ENCODE measurements around the gene RAB11FIP4.

RAB11FIP4 gene

GRCh38 chr17:31413081-31413799 lies 21.8 kb downstream of the RAB11FIP4 start:
- no peak overlapping the region for H3K9ac ChIP-seq (ENCODE audit: low read length)
- no peak overlapping the region for H3K27ac ChIP-seq (ENCODE audit: low read depth, low read length)
- no peak overlapping the region for H3K4me2 ChIP-seq (ENCODE audit: low read depth, low read length, poor library complexity, severe bottlenecking)
- H3K9me2 ChIP-seq (replicated peaks; ENCODE audit: insufficient read depth, low read length): no peaks in the 10 kb centered on the region
- H3K9me3 ChIP-seq (ENCODE audit: insufficient read depth, low read length): no peaks in the 10 kb centered on the region
- no peak overlapping the region for H2AFZ ChIP-seq (ENCODE audit: low read depth, low read length, severe bottlenecking)
- H3K4me3 ChIP-seq (ENCODE audit: insufficient read depth, low read length, poor library complexity, severe bottlenecking): no peak overlapping the region
- H4K20me1 ChIP-seq (ENCODE audit: low read depth, low read length): no peaks in the 10 kb centered on the region
- no peaks in the 10 kb centered on the region for H3F3A ChIP-seq (ENCODE audit: insufficient read depth)
- H3K36me3 ChIP-seq (ENCODE audit: low read length): no peaks in the 10 kb centered on the region
- H3K27me3 ChIP-seq (ENCODE audit: low read length): no peaks in the 10 kb centered on the region
- H3K79me2 ChIP-seq (ENCODE audit: insufficient read depth, low read length): no peaks in the 10 kb centered on the region
- no peak for TF ChIP-seq EZH2phosphoT487 (conservative IDR thresholded peaks at IDR 0.05; ENCODE audit: low read length)
- no peak for TF ChIP-seq CTCF (IDR thresholded peaks at IDR 0.05; ENCODE audit: insufficient read depth, low read length, poor library complexity, severe bottlenecking)

- Histone ChIP-seq H3K79me2 (ENCODE audit: insufficient read depth, low read length) (no peaks in the 10 kb centered on the region), H3K27me3 (ENCODE audit: low read length) (no peaks in the 10 kb centered on the region), H3K36me3 (ENCODE audit: low read length) (no peaks in the 10 kb centered on the region), H3K4me3 (ENCODE audit: insufficient read depth, low read length, poor library complexity, severe bottlenecking) (no peak overlapping the region), H3F3A (ENCODE audit: insufficient read depth) (no peaks in the 10 kb centered on the region), H2AFZ (ENCODE audit: low read depth, low read length, severe bottlenecking) (no peak overlapping the region), H4K20me1 (ENCODE audit: low read depth, low read length) (no peaks in the 10 kb centered on the region), H3K9me3 (ENCODE audit: insufficient read depth, low read length) (no peaks in the 10 kb centered on the region), H3K4me2 (ENCODE audit: low read depth, low read length, poor library complexity, severe bottlenecking) (no peak overlapping the region), H3K27ac (ENCODE audit: low read depth, low read length) (no peak overlapping the region), H3K9me2 (replicated peaks; ENCODE audit: insufficient read depth, low read length) (no peaks in the 10 kb centered on the region), H3K9ac (ENCODE audit: low read length) (no peak overlapping the region)
- TF ChIP-seq CTCF (IDR thresholded peaks at IDR 0.05; ENCODE audit: insufficient read depth, low read length, poor library complexity, severe bottlenecking) (no peak), EZH2phosphoT487 (conservative IDR thresholded peaks at IDR 0.05; ENCODE audit: low read length) (no peak)
Observed at GRCh38 chr17:31413874-31414549, 22.5 kb downstream of the RAB11FIP4 start.

- no peak overlapping the region for H3K4me3 ChIP-seq (ENCODE audit: insufficient read depth, low read length, poor library complexity, severe bottlenecking)
- H3K9me2 ChIP-seq (replicated peaks; ENCODE audit: insufficient read depth, low read length): no peaks in the 10 kb centered on the region
- no peak overlapping the region for H2AFZ ChIP-seq (ENCODE audit: low read depth, low read length, severe bottlenecking)
- no peak overlapping the region for H3K4me2 ChIP-seq (ENCODE audit: low read depth, low read length, poor library complexity, severe bottlenecking)
- H3K9me3 ChIP-seq (ENCODE audit: insufficient read depth, low read length): no peaks in the 10 kb centered on the region
- H4K20me1 ChIP-seq (ENCODE audit: low read depth, low read length): no peaks in the 10 kb centered on the region
- H3F3A ChIP-seq (ENCODE audit: insufficient read depth): no peaks in the 10 kb centered on the region
- H3K9ac ChIP-seq (ENCODE audit: low read length): no peak overlapping the region
- no peaks in the 10 kb centered on the region for H3K79me2 ChIP-seq (ENCODE audit: insufficient read depth, low read length)
- no peak overlapping the region for H3K27ac ChIP-seq (ENCODE audit: low read depth, low read length)
- TF ChIP-seq EZH2phosphoT487 (conservative IDR thresholded peaks at IDR 0.05; ENCODE audit: low read length): no peak
- no peak for TF ChIP-seq CTCF (IDR thresholded peaks at IDR 0.05; ENCODE audit: insufficient read depth, low read length, poor library complexity, severe bottlenecking)
- no peaks in the 10 kb centered on the region for H3K27me3 ChIP-seq (ENCODE audit: low read length)
- no peaks in the 10 kb centered on the region for H3K36me3 ChIP-seq (ENCODE audit: low read length)
Observed at GRCh38 chr17:31414550-31414918, 23.1 kb downstream of the RAB11FIP4 start.
